GM21390 (cell line): Measurements from ENCODE around the gene AKT3.
A peak's percentile ranks its signal among the peaks of the same experiment; 100 is the strongest.
"Not testable (repeated sequence)": the region's sequence is repeated elsewhere in the genome, so short reads cannot be mapped to it uniquely, and the experiment has no call there.

ENCODE experiments used
- ATAC-seq: cut with Tn5 transposase; IDR thresholded peaks from one replicate; pipeline ENCODE4 v1.9.1; 2021; ENCODE audit not compliant: unreplicated experiment

Gene AKT3

DNA sequence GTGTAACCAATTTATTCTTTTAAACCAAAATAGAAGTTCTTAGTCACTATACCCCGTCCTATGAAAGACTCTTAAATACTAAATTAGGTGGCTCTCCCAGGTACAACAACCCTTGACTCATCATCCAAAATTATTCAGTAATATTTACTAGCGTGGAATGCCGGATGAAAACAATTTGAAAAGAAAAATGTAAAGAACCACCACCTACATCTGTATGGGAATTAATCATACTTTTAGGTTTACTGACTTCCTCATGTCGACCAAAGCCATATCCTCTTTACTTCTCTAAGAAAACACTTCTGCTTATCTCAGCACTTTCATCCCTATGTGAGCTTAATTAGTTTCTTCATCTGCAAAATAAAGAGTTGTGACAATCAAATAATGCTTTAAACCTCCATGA, 139.6 kb downstream of the AKT3 start:
- no peak for ATAC-seq

DNA sequence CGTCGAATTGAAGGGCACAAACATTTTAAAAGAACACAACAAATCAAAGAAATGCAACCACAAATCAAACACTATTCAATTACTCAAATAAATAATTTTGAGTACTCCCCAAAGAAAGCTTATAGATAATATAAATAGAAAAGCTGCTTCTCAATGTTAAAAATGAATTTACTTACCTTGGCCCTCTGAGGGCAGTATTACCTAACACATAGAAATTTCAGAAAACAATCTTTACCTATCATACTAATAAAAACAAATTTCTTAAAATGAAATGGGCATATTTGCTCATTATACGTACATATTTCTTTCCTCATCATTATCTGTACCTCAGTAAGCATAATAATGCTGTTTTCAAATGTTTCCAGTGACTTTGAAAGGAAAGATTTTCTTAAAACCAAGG, 141.8 kb downstream of the AKT3 start:
- no peak for ATAC-seq

DNA sequence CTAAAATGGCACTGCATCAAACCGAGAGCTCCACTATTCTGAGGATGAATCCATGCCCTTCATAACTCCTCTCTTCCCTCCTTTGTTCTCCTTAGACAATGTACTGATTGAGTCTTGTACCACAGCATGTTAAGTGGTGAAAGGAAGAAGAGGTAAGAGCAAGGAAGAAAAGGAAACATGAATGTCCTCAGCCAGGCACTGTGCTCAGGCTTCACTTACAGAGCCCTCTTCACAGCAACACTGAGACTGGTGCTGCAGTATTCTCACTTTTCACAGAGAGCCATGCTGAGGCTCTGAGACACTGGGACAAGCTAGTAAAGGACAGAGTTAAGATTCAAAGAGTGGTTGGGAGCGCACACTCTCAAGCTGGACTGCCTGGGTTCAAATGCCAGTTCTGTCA, 143.5 kb downstream of the AKT3 start:
- no peak for ATAC-seq

DNA sequence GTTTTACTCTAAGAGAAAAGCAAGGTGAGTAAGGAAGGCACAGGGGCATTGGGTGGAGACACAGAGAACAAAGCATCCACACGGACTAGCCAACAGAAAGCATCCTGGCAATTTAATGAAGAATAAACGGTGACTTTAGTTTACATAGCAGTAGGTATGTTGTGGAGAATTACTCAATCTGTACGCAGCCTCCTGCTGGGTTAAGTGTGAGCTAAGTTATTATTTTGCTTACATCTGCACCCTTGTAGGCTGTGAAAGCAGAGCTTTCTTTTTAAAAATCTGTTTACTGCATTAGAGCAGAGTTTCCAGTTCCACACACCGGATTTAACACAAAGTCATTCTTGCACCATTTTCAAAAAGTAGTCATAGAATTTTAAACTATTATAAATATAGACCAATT, 144.5 kb downstream of the AKT3 start:
- ATAC-seq = no peak

DNA sequence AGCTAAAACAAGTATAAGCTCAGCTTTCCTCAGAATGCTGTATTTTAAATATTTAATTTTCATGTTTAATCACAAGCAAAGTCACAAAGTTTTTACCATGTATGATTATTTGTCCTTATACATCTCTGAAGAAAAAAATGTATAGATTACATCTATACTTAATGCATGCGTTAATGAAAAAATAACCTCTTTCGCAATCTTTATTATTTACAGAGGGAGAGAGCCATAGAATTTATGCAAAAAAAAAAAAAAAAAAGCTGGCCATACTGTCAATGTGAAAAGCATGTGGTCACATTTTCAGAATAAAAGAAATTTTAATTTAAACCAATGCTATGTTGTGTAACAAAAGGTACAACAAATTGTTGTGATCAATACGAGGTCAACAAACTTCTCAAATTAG, 148.2 kb downstream of the AKT3 start:
- no peak for ATAC-seq

DNA sequence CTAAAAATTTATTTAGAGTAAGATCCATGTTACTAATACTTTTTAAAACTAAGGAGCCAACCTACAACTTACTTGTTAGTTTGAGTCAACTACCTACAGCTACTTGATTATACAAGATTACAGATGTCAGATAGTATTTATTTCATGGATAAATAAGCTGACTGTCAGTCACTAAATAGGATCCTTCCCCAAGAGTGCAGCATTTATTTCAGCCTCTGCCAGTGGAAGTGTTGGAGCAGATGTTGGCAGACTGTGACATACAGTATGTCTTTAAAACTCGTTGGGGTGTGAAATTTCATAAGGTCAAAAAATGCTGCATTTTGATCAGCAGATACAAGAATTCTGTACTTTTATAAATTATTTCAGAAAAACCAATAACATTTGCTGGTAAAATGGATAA, 156.2 kb downstream of the AKT3 start:
- ATAC-seq = no peak

DNA sequence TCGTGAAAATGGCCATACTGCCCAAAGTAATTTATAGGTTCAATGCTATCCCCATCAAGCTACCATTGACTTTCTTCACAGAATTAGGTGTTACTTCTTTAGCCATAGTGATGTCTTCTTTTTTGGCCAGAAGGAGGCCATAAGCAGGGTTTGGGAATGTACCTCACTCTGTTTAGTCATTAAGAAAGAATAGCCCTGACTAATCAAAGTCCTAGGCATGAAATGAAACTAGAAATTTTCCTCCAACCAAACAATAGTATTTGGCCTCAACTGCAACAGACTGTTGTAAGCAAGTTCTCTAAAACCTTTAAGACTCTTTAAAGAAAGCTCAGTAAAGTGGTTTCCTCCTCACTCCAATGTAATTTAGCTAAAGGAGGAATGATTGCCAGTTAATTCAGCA, 163.9 kb downstream of the AKT3 start:
- no peak for ATAC-seq

DNA sequence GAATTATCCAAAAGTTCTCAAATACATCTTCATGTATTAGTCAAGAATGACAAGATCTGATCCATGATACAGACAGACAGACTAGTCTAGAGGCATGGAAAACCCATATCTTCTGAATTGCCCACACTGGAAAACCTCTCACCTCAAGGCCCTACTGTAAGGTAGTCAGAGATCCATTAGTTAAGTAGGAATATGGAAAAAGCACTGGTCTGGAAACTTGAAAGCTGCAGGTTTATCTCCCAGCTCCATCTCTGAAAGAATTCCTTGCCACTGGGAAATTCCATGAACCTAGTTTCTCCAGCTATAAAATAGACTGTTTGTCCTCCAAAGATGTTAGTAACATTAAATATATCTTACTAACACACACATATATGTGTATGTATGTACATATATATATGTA, 169.2 kb downstream of the AKT3 start:
- no peak for ATAC-seq

DNA sequence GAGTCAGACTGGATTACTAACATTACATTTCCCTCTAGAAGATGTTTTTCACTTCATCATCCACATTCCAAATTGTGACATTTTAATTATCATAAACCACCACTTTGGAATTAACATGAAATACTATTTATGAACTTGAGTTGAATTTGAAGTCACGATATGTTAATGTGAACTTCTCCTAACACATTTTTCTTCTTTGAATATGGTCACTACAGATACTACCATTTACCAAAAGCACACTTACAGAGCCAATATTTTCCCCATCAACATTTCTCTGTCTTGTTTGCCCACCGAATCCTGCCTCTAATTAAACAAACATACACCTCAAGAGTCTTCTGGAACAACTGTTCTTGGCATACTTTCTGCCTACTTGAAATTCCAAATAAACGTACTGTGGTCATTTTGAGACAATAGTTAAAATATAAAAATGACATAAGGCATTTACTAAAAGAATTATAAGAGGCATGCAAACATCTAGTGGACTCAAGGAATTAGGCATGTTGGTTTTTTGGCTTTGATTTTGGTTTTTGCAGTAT, 177.4 kb downstream of the AKT3 start:
- no peak for ATAC-seq

DNA sequence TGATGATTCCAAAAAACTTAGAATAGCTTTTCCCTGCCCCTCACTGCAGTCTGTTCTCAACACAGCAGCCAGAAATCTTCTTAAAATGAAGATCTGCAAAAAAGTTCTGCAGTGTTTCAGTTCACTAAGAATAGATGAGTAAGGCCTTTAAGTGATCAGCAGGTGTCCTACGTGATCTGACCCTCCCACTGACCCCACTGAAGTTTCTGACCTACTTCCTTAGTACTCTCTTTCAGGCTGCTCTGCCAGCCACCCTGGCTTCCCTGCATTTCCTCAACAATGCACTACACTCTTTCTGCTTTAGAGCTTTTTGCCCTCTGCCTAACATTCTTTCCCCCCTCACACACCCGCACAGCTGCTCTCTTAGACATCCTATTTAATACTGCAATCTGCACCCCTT, 182.5 kb downstream of the AKT3 start:
- ATAC-seq = peak; percentile 79

DNA sequence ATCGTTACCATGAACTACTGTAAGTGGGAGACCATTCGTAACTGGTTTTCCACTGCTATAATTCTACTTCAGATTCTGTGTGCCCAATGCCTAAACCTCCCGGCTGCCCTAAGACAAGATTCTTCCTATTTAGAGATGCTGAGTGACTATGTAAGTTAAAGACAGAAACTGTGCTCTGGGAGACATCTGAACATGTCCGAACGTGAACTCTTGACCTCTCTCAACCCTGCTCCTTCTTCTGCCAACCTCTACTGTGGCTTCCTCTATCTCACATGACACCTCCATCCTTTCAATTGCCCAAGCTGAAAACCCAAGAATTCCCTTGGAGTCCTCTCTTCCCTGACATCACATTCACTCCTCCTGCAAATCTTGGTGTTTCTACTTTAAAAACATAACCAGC, 182.9 kb downstream of the AKT3 start:
- ATAC-seq = no peak

DNA sequence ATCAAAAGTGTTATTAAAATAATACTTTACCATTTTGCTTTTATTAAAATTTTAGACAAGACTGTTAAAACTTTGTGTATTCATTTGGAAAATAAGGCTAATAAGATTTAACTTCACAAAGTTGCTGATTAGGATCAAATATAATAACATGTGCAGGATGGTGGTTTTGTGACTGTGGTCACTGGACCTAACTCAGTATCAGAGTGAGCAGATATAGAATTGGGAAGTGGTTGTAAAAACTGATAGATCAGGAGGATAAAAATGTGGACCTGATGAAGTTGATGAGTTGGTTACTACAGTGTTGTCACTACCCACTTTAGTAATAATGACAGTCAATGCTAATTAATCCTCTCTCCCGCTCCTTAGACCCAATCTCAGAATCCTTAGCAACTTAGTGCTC, 186.4 kb downstream of the AKT3 start:
- no peak for ATAC-seq

DNA sequence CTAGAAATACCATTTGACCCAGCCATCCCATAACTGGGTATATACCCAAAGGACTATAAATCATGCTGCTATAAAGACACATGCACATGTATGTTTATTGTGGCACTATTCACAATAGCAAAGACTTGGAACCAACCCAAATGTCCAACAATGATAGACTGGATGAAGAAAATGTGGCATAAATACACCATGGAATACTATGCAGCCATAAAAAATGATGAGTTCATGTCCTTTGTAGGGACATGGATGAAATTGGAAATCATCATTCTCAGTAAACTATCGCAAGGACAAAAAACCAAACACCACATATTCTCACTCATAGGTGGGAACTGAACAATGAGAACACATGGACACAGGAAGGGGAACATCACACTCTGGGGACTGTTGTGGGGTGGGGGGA, 187.9 kb downstream of the AKT3 start:
- not testable (repeated sequence) for ATAC-seq

DNA sequence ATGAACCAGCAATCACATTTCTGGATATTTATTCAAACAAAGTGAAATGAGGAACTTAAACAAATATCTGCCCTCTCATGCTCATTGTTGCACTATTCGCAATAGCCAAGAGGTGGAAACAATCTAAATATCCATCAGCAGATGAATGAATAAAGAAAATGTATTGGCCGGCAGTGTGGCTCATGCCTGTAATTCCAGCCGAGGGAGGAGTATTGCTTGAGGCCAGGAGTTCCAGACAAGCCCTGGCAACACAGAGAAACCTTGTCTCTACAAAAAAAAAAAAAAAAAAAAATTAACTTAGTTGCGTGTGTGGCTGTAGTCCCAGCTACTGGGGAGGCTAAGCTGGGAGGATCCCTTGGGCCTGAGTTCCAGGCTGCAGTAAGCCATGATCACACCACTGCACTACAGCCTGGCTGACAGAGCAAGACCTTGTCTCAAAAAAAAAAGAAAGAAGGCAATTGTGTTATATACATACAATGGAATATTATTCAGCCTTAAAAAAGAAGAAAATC, 191.4 kb downstream of the AKT3 start:
- no peak for ATAC-seq

DNA sequence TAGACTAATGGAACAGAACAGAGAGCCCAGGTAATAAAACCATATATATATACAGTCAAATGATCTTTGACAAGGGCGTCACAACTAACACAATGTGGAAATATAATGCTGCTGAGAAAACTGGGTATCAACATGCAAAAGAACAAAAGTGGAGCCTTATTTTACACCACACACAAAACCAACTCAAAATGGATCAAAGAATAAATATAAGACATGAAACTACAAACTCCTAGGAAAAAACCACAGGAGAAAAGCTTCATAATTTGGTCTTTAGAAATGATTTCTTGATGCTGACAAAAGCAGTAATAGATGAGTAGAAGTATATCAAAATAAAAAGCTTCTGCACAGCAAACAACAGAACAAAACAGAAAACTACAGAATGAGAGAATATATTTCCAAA, 192.2 kb downstream of the AKT3 start:
- no peak for ATAC-seq

DNA sequence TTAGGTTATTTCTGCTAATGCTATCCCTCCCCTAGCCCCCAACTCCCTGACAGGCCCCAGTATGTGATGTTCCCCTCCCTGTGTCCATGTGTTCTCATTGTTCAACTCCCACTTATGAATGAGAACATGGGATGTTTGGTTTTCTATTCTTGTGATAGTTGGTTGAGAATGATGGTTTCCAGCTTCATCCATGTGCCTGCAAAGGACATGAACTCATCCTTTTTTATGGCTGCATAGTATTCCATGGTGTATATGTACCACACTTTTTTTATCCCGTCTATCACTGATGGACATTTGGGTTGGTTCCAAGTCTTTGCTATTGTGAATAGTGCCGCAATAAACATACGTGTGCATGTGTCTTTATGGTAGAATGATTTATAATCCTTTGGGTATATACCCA, 200.5 kb downstream of the AKT3 start:
- not testable (repeated sequence) for ATAC-seq

DNA sequence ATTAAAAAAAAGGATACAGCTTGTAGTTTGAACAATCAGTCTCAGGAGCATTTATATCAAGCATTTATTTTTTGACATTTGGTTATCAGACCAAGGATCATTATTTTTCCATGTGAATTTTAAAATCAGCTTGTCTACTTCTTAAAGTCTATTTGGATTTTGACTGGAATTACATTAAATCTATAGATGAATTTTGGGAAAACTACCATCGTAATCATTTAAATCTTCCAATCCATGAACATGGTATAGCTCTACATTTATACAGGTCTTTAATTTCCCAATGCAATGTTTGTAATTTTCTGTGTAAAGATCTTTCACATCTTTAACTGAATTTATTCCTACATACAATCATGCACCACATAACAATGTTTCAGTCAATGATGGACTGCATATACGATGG, 203.2 kb downstream of the AKT3 start:
- no peak for ATAC-seq

DNA sequence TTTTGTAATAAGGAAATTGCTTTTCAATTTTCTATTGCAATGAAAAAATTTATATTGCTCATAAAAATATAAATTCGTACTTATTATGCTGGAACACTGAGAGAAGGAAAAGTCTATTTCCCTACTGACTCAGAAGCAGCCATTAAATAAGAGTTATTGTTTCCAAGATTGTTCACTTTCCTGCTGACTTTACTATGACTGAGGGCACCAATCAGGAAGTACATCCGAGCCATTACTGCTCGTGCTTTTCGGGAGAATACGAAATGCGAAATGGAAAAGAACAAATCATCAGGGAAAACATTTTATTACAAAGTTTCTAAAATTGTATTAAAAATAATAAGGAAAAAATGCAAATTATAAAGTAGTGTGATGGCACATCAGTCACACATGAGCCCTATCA, 204.8 kb downstream of the AKT3 start:
- ATAC-seq = no peak

DNA sequence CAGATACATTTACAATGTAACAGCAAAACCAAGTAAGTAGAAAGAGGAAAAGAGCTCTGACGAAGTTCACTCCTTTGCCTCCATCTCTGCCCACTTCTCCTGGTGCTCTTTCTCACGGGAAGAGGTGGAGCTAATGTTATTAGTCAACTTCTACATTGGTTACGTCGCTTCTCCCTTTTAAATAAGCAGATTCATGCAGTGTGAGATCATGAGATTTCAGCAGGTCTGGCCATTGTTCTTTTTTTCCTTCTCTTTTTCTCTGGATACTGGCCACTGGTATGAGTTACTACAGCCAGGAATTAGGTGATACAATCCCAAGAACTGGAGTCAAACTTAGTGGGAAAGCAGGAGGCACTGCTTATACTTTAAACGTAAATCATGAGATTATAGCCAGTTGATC, 207.1 kb downstream of the AKT3 start:
- ATAC-seq = no peak

DNA sequence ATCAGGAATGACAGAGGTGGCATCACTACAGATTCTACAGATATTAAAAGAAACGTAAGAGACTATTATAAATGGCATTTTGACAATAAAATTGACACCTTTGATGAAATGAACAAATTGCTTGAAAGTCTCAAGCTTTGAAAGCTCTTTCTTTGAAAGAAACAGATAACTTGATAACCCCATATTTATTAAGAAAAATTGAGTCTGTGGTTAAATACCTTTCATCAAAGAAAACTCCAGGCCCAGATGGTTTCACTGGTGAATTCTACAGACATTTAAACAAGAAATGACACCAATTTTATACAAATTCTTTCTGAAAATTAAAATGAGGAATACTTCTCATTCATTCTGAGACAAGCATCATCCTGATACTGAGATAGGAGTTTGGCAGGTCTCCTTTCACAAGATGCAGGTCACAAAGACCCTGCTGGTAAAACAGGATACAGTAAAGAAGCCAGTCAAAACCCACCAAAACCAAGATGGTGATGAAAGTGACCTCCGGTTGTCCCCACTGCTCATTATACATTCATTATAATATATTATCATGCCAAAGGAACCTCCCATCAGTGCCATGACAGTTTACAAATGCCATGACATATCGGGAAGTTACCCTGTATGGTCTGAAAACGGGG, 210.9 kb downstream of the AKT3 start:
- no peak for ATAC-seq

DNA sequence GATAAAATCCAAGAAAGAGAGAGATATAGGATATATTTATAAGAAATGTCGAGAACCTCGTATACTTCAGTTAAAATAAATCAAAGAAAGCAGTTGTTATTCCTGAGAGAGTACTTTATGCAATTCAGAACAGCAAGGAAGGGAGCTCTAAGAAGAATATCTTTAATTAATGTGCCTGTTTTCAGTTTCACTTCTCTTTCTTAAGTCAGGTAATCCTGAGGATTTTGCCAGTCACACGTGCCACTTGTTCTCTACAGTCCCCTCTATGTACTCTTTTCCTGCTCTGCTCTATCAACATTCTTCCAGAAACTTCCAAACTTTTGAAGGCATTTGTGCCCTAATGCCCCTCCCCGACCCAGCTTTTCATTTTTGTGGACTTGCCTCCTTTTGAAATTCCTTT, 211.9 kb downstream of the AKT3 start:
- no peak for ATAC-seq

DNA sequence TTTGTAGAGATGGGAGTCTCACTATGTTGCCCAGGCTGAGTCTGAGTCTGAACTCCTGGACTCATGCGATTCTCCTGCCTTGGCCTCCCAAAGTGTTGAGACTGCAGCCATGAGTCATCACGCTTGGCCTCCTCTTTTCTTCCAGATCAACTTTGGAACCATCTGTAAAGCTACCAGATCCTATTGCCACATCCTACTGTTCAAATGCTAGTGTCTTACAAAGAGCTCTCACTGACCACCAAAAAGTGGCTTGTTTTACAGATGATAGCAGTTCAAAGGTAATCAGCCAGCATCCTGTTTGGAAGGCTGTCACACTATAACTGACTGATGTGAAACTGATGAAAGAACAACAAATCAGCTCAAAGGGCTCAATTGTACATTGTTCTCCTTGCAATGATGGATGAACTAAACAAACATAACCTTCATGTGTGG, 221.6 kb downstream of the AKT3 start:
- ATAC-seq = no peak

DNA sequence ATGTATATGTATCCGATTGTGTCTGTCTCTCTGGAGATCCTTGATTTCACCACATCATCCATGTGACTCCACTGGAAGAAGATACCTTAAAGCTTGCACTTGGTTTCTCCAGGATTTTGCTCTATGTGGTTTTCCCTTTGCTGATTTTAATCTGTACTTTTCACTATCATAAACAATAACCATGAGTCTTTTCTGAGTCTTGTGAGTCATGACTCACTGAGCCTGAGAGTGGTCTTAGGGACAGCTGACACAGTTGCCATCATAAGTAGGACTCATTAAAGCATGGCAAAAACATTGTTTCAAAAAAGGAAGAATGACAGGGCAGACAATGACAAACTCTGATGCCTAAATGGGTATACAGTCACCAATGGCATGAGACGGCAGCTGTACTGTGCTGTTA, 226.2 kb downstream of the AKT3 start:
- no peak for ATAC-seq
